Testis (tissue), 3 donors: ENCODE data around the gene BEAN1. TPM values are rescaled to one million over a fixed set of nuclear protein-coding genes. Genes with fewer than 3 reads are reported as not detected.
A peak's percentile ranks its signal among the peaks of the same experiment; 100 is the strongest.

Source experiments
- DNase-seq: peaks from one replicate; pipeline ENCODE4 v3.0.0-alpha.2; 2019
- H3K27ac ChIP-seq, 2 donors: fragments of 200-600 bp; sonication (generic); one replicate each; pipeline ENCODE4 v1.5.1; 2019
- H3K27me3 ChIP-seq: fragments of 200-600 bp; sonication (generic); one replicate; pipeline ENCODE4 v1.5.1; 2019
- H3K36me3 ChIP-seq: fragments of 200-600 bp; sonication (generic); one replicate; pipeline ENCODE4 v1.5.1; 2017; ENCODE audit warnings: low read depth; ENCODE audit errors: missing control alignments
- H3K4me1 ChIP-seq: fragments of 200-600 bp; sonication (generic); one replicate; pipeline ENCODE4 v1.5.1; 2019
- H3K4me3 ChIP-seq, 2 donors: fragments of 200-600 bp; sonication (generic); one replicate each; pipeline ENCODE4 v1.5.1; 2017 to 2019
- H3K9me3 ChIP-seq: fragments of 200-600 bp; sonication (generic); one replicate; pipeline ENCODE4 v1.5.1; 2017
- CTCF ChIP-seq, 3 experiments: fragments of 450-650 bp in 2 of 3; fragments of 200-600 bp in 1 of 3; sonication (generic) in 1 of 3; IDR thresholded peaks; one replicate each; pipeline ENCODE4 v1.5.1; 2016 to 2019; ENCODE audit warnings: antibody characterized with exemption in 3 of 3, mild to moderate bottlenecking in 2 of 3, moderate library complexity in 1 of 3
- POLR2A ChIP-seq: fragments of 450-650 bp; IDR thresholded peaks from one replicate; pipeline ENCODE4 v1.6.1; 2017; ENCODE audit warnings: antibody characterized with exemption, mild to moderate bottlenecking, moderate library complexity
- WGBS, 2 donors: methylation state at CpG; one replicate each; pipeline ENCODE4 v1.1.5; 2018; 5-methylcytosine and 5-hydroxymethylcytosine counted together
- intact Hi-C: fragments of 100-400 bp; cut with DNase I; formaldehyde crosslinking; loops from one replicate; pipeline ENCODE4 v1.15.1; 2023; ENCODE audit warnings: low total_unique reads
- polyA plus RNA-seq: library from polyadenylated mRNA; stranded (reverse); fragments of 350-450 nt; fragmentation: Illumina TruSeq; extraction: RNeasy Lipid Tissue Mini Kit (QIAGEN cat#74804); gene quantifications from one replicate; pipeline ENCODE4 v1.2.3, GENCODE V29; 2014; ENCODE audit warnings: low read depth, low replicate concordance; ENCODE audit not compliant: insufficient read depth
- total RNA-seq, 2 donors: library from RNA; depleted of rRNA; stranded (reverse); fragments of >200 nt; gene quantifications; one replicate each; pipeline ENCODE4 v1.2.3, GENCODE V29; 2016

The BEAN1 gene
- total and polyA plus RNA-seq, 3 donors from 2014 or later, result 4.2 to 18.0 (median 6.1) TPM

GRCh38 chr16:66480265-66481080 lies 53.4 kb downstream of the BEAN1 start:
- Histone ChIP-seq H3K9me3 (no peaks in the 10 kb centered on the region), H3K36me3 (no peaks in the 10 kb centered on the region), H3K4me1 (peaks cover 21% of the 10 kb centered on the region), H3K27ac (no peak overlapping the region), H3K27me3 (no peaks in the 10 kb centered on the region), H3K4me3 (no peak overlapping the region)
- TF ChIP-seq POLR2A (no peak), CTCF (IDR thresholded peaks at IDR 0.05) (no peak)
- no peak for DNase-seq
- WGBS, 2 donors, result 71 to 92% methylated on average over 2 to 24 of the region's 25 CpGs
- intact Hi-C loops, result loop anchor here (10.0 kb wide), 2 partner anchors 116 to 124 kb away; partner anchors contain the start of genes CDH5 and CMTM3

- no peak overlapping the region for H3K27ac ChIP-seq
- DNase-seq, result no peak
- no peaks in the 10 kb centered on the region for H3K27me3 ChIP-seq
- no peaks in the 10 kb centered on the region for H3K36me3 ChIP-seq
- TF ChIP-seq CTCF (IDR thresholded peaks at IDR 0.05) (no peak), POLR2A (no peak)
- intact Hi-C loops, result loop anchor here (10.0 kb wide), 2 partner anchors 117 to 123 kb away; partner anchors contain the start of genes CDH5 and CMTM3
- peaks cover 21% of the 10 kb centered on the region for H3K4me1 ChIP-seq
- 76 to 93% methylated on average over 13 to 25 of the region's 25 CpGs for WGBS, 2 donors
- no peak overlapping the region for H3K4me3 ChIP-seq
- H3K9me3 ChIP-seq, result no peaks in the 10 kb centered on the region
These were observed 54.2 kb downstream of the BEAN1 start for GRCh38 chr16:66481081-66481942.

- Histone ChIP-seq H3K4me3 (no peak overlapping the region), H3K9me3 (no peaks in the 10 kb centered on the region), H3K27ac (no peak overlapping the region), H3K36me3 (no peaks in the 10 kb centered on the region), H3K27me3 (no peaks in the 10 kb centered on the region), H3K4me1 (peaks cover 27% of the 10 kb centered on the region)
- TF ChIP-seq POLR2A (no peak), CTCF (IDR thresholded peaks at IDR 0.05) (no peak)
- DNase-seq, result no peak
- WGBS, 2 donors, result 61 to 75% methylated on average over 6 to 7 of the region's 7 CpGs
- intact Hi-C loops, result loop anchor here (10.0 kb wide), 2 partner anchors 117 to 123 kb away; partner anchors contain the start of genes CDH5 and CMTM3
These were observed 54.9 kb downstream of the BEAN1 start for GRCh38 chr16:66481943-66482390.

- no peaks in the 10 kb centered on the region for H3K36me3 ChIP-seq
- H3K27me3 ChIP-seq, result no peaks in the 10 kb centered on the region
- intact Hi-C loops, result loop anchor here (10.0 kb wide), 2 partner anchors 119 to 121 kb away; partner anchors contain the start of genes CDH5 and CMTM3
- peaks cover 32% of the 10 kb centered on the region for H3K4me1 ChIP-seq
- H3K4me3 ChIP-seq, result no peak overlapping the region
- no peaks in the 10 kb centered on the region for H3K9me3 ChIP-seq
- peak; percentile 80 for DNase-seq
- 57 to 58% methylated on average over 14 of the region's 14 CpGs for WGBS, 2 donors
- TF ChIP-seq CTCF (IDR thresholded peaks at IDR 0.05), result peak; percentile 87 to 90 (median 88)
- no peak for TF ChIP-seq POLR2A
- no peak overlapping the region for H3K27ac ChIP-seq
These were observed 56.8 kb downstream of the BEAN1 start for GRCh38 chr16:66483689-66484452.
